ENCODE measurements around the gene KRT78. TPM values are rescaled to one million over a fixed set of nuclear protein-coding genes. Genes with fewer than 3 reads are reported as not detected.

Gene KRT78
- total RNA-seq, 2 experiments from 2014 or later = not detected

DNA sequence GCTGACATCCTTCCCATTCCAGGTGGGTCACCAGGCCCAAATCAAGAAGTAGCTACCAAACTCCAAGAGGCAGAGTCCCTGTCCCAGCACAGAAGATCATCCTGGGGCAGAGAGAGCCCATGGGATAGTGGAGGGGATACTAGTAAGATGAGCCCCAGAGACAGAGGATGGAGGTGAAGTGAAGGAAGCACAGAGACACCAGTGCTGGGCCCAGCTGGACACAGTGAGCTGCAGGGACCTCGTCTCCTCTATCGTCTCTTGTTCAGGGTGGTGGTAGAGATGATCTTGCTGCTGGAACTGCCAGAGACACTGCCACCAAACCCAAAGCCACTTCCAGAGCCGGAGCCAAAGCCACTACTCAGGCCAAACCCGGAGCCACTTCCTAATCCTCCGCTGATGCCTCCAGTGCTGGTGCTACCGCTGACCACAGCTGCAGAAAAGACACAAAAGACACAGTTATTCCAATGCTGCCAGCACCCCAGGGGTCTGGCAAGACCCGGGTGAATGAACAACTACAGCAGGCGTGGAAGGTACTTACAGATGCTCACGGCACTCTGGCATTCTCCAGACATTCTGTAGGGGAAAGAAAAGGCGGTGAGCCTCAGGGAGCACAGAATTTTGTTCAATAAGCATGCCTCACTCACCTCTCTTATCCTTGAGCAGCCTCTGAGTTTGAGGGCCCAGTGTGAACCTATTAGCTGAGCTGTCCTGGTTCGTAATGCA is 41.8 kb downstream of the KRT78 start:
- no peaks in the 10 kb centered on the region for H3K4me1 ChIP-seq (ENCODE audit: insufficient read depth, low read length, poor library complexity, severe bottlenecking)
- BruUV-seq (replicated peaks) = no TSS peak
- TF ChIP-seq EZH2phosphoT487 (IDR thresholded peaks at IDR 0.05; ENCODE audit: borderline replicate concordance, low read depth, low read length) = no peak
- TF ChIP-seq CTCF (conservative IDR thresholded peaks at IDR 0.05; ENCODE audit: low read length) = no peak
- no peaks in the 10 kb centered on the region for H3K79me2 ChIP-seq (ENCODE audit: insufficient read depth, low read depth, low read length)
- H4K20me1 ChIP-seq (ENCODE audit: insufficient read depth, low read length) = no peaks in the 10 kb centered on the region
- no peak overlapping the region for H3K27ac ChIP-seq (ENCODE audit: low read depth, low read length, poor library complexity, severe bottlenecking)
- H3K9me3 ChIP-seq (ENCODE audit: low read length) = no peaks in the 10 kb centered on the region
- no peak overlapping the region for H3K4me3 ChIP-seq (ENCODE audit: low read depth, low read length, poor library complexity, severe bottlenecking)
- no peak overlapping the region for H3K4me2 ChIP-seq (ENCODE audit: low read length)
- H2AFZ ChIP-seq (ENCODE audit: low read length) = no peak overlapping the region
- no peaks in the 10 kb centered on the region for H3K36me3 ChIP-seq (ENCODE audit: insufficient read depth, low read length)
- intact Hi-C loops (cut with micrococcal nuclease; ENCODE audit: unreplicated experiment) = no loop called here
- no peak for DNase-seq (ENCODE audit: low spot score)
- CTCF ChIA-PET (ENCODE audit: unreplicated experiment) = no interaction called here
- POLR2A ChIA-PET = no interaction called here
- H3K9me2 ChIP-seq (ENCODE audit: insufficient read depth, low read length) = no peaks in the 10 kb centered on the region

DNA sequence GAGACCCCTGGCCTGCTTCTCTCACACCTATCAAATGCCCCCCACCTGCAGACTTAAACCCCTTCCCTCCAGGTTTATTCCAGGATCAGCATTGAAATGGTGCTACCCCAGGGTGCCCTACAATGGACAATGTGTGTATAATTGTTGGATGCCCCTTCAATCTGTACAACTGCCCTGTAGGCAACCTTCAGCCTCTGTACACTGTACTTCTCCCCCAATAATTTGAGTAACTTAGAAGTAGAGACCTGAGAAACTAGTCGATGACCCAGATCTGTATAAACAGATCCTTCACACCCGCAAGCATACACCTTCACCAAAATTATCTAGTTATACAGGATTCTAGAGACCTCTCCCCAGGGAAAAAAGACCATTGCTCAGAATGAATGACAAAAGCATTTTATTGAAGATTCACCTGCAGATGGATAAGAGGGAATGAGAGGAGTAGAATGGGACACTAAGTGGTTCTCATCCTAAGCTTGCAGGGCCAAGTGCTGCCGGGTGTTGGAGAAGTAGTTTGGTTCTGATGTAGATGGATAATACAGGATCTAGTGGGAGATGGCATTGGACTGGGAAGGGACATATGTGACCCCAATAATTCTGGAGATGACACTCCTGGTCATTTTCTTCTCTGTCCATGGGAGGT is 42.5 kb downstream of the KRT78 start:
- ChIA-PET POLR2A (no interaction called here), CTCF (ENCODE audit: unreplicated experiment) (no interaction called here)

More for the DNA sequence above, 42.5 kb downstream of the KRT78 start:
- intact Hi-C loops (cut with micrococcal nuclease; ENCODE audit: unreplicated experiment) = no loop called here
- H3K79me2 ChIP-seq (ENCODE audit: insufficient read depth, low read depth, low read length) = no peaks in the 10 kb centered on the region
- DNase-seq (ENCODE audit: low spot score) = no peak
- no peak overlapping the region for H3K4me2 ChIP-seq (ENCODE audit: low read length)
- H3K9me3 ChIP-seq (ENCODE audit: low read length) = no peaks in the 10 kb centered on the region
- no peaks in the 10 kb centered on the region for H4K20me1 ChIP-seq (ENCODE audit: insufficient read depth, low read length)
- TF ChIP-seq CTCF (conservative IDR thresholded peaks at IDR 0.05; ENCODE audit: low read length) (no peak), EZH2phosphoT487 (IDR thresholded peaks at IDR 0.05; ENCODE audit: borderline replicate concordance, low read depth, low read length) (no peak)
- no peak overlapping the region for H3K27ac ChIP-seq (ENCODE audit: low read depth, low read length, poor library complexity, severe bottlenecking)
- no peaks in the 10 kb centered on the region for H3K9me2 ChIP-seq (ENCODE audit: insufficient read depth, low read length)
- no peak overlapping the region for H2AFZ ChIP-seq (ENCODE audit: low read length)
- H3K4me1 ChIP-seq (ENCODE audit: insufficient read depth, low read length, poor library complexity, severe bottlenecking) = no peaks in the 10 kb centered on the region
- no TSS peak for BruUV-seq (replicated peaks)
- H3K36me3 ChIP-seq (ENCODE audit: insufficient read depth, low read length) = no peaks in the 10 kb centered on the region
- no peak overlapping the region for H3K4me3 ChIP-seq (ENCODE audit: low read depth, low read length, poor library complexity, severe bottlenecking)
